ENCODE results near the gene SMIM3.
"Not testable (repeated sequence)": the region's sequence is repeated elsewhere in the genome, so short reads cannot be mapped to it uniquely, and the experiment has no call there.

SMIM3 gene

GRCh38 chr5:150801117-150801927, 22.8 kb downstream of the SMIM3 start:
- DNase-seq = peak; percentile 83

DNA sequence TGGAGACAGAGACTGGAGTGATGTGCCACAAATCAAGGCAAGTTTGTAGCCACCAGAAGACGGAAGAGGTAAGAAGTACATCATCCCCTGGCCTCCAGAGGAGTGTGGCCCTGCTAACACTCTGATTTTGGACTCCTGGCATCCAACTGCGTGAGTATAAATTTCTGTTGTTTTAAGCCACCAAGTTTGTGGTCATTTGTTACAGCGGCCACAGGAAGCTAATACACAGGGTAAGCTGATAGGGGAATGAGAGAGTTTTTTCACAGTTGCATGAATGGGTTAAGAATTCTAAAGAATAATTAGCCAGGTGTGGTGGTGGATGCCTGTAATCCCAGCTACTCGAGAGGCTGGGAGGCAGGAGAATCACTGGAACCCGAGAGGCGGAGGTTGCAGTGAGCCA, 25.8 kb downstream of the SMIM3 start:
- no peak for DNase-seq

GRCh38 chr5:150809363-150809762, 30.8 kb downstream of the SMIM3 start:
- no peak for DNase-seq

GRCh38 chr5:150815010-150815409, 36.5 kb downstream of the SMIM3 start:
- DNase-seq = no peak

- DNase-seq = no peak
Observed at GRCh38 chr5:150816946-150817345, 38.4 kb downstream of the SMIM3 start.

- no peak for DNase-seq
Observed at GRCh38 chr5:150829744-150830143, 51.2 kb downstream of the SMIM3 start.

DNA sequence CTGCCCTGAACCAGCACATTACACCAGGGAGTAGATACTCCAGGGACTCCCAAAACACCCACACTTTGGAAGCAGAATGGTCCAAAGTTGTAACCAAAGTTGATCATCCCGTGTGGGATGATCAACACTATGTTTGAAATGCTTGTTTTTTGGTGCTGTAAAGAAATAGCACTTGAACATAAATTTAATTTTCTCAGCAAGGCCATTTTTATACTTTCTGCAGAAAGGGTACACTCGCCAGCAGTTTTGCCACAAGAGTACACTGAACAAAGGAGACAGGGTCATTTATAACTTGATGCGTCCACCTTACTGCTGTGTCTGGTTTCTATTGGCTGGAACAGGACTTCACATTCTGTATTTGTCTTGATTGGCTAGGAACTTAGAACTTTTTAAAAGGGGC, 53.3 kb downstream of the SMIM3 start:
- not testable (repeated sequence) for DNase-seq

GRCh38 chr5:150836064-150836463, 57.5 kb downstream of the SMIM3 start:
- DNase-seq = no peak

GRCh38 chr5:150836703-150837102, 58.1 kb downstream of the SMIM3 start:
- no peak for DNase-seq

DNA sequence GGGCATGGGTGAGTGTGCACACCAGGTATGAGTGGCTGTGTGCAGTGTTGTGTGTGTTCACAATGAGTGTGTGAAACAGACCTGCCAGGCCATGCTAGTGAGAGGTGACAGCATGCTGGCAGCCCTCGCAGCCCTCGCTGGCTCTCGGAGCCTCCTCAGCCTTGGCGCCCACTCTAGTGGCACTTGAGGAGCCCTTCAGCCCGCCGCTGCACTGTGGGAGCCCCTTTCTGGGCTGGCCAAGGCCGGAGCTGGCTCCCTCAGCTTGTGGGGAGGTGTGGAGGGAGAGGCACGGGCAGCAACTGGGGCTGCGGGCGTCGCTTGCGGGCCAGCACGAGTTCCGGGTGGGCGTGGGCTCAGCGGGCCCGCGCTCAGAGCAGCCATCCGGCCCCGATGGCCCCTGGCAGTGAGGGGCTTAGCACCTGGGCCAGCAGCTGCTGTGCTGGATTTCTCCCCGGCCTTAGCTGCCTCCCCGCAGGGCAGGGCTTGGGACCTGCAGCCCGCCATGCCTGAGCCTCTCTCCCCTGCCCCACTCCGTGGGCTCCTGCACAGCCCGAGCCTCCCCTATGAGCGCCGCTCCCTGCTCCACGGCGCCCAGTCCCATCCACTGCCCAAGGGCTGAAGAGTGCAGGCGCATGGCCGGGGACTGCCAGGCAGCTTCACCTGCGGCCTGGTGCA, 66.8 kb downstream of the SMIM3 start:
- DNase-seq = not testable (repeated sequence)

DNA sequence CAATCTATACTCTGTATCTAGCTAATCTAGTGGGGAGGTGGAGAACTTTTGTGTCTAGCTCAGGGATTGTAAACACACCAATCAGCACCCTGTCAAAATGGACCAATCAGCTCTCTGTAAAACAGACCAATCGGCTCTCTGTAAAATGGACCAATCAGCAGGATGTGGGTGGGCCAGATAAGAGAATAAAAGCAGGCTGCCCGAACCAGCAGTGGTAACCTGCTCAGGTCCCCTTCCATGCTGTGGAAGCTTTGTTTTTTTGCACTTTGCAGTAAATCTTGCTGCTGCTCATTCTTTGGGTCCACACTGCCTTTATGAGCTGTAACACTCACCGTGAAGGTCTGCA, 67.7 kb downstream of the SMIM3 start, which contains the start of gene IRGM:
TSS of gene IRGM (plus strand) at position 214 of the 346 bp plus-strand sequence. CDS start 1,603 bp downstream, outside the sequence.
- DNase-seq = not testable (repeated sequence)
